ENCODE data around the gene DNAJB4.

The DNAJB4 gene

GRCh38 chr1:78048446-78048845 lies 43.7 kb downstream of the DNAJB4 start:
- WGBS, 2 experiments (ENCODE audit: insufficient coverage in 2 of 2) = 82% methylated on average over 2 of the region's 3 CpGs; no CpG with 5 or more reads in 1 of the 2 experiments
- Histone ChIP-seq H3K9me3 (ENCODE audit: control insufficient read depth, low read length) (no peaks in the 10 kb centered on the region), H3K36me3 (ENCODE audit: control insufficient read depth, insufficient read depth, low read length) (no peaks in the 10 kb centered on the region), H3K4me3 (ENCODE audit: extremely low read depth, insufficient read depth, low read length, poor library complexity, severe bottlenecking) (no peak overlapping the region), H3K27ac (ENCODE audit: low read depth, low read length, severe bottlenecking) (no peak overlapping the region), H3K4me1 (ENCODE audit: control insufficient read depth, insufficient read depth, low read length, poor library complexity, severe bottlenecking) (no peaks in the 10 kb centered on the region)

- 88 to 94% methylated on average over 3 to 4 of the region's 4 CpGs for WGBS, 2 experiments (ENCODE audit: insufficient coverage in 2 of 2)
- H3K27ac ChIP-seq (ENCODE audit: low read depth, low read length, severe bottlenecking) = no peak overlapping the region
- no peaks in the 10 kb centered on the region for H3K9me3 ChIP-seq (ENCODE audit: control insufficient read depth, low read length)
- H3K36me3 ChIP-seq (ENCODE audit: control insufficient read depth, insufficient read depth, low read length) = no peaks in the 10 kb centered on the region
- H3K4me3 ChIP-seq (ENCODE audit: extremely low read depth, insufficient read depth, low read length, poor library complexity, severe bottlenecking) = no peak overlapping the region
- no peaks in the 10 kb centered on the region for H3K4me1 ChIP-seq (ENCODE audit: control insufficient read depth, insufficient read depth, low read length, poor library complexity, severe bottlenecking)
Measured at GRCh38 chr1:78049396-78049795, 44.7 kb downstream of the DNAJB4 start.

DNA sequence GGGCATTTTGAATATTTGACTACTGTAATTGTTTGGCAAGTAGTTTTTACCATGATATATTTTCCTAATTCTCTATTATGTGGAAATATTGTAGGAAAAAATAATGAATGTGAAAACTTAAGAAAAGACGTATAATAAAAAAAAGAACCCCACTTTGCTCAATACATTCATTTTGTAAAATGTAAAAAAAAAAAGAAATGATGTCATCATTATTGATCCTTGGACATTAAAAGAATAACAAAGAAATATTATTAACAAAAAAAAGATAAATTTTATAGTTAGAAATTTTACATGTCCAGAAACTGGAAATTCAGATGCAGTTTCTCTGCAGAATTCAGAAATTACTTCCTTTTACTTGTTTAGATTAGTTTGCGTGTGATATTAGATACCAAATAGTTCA lies 46.3 kb downstream of the DNAJB4 start:
- no CpG with 5 or more reads among the region's 2 CpGs for WGBS, 2 experiments (ENCODE audit: insufficient coverage in 2 of 2)
- Histone ChIP-seq H3K4me1 (ENCODE audit: control insufficient read depth, insufficient read depth, low read length, poor library complexity, severe bottlenecking) (no peaks in the 10 kb centered on the region), H3K9me3 (ENCODE audit: control insufficient read depth, low read length) (no peaks in the 10 kb centered on the region)

DNA sequence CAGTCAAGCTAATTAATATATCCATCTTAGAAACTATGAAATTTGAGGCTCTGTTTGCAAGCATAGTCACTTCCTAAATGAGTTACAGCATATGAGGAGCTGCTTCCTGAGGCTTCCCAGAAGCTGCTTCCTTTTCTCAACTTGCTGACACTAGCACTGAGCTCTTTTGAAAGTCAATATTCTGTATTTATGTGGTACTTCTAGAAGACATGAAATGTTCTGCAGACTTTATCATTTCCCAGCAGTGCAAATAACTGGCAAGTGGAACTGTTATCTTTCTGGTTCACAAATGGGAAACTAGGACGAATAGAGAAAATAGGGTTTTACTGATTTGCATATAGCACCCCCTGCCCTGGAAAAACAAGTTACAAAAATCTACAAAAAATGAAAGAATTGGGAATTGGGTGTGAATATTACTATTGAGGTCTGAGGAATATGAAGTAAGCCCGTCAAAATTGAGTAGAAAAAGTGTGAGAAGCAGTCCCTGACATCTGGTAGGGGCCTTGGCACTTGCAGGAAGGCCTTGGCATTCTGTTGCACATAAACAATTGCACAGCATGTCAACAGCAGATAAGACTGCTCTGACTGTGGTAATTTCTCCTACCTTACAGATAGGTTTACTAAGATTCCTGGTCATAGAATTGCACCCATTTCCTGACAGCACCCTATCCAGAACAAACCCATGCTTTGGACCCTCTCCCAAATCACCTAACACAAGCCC lies 48.1 kb downstream of the DNAJB4 start:
- Histone ChIP-seq H3K4me1 (ENCODE audit: control insufficient read depth, insufficient read depth, low read length, poor library complexity, severe bottlenecking) (no peaks in the 10 kb centered on the region), H3K27ac (ENCODE audit: low read depth, low read length, severe bottlenecking) (no peak overlapping the region), H3K9me3 (ENCODE audit: control insufficient read depth, low read length) (no peaks in the 10 kb centered on the region), H3K36me3 (ENCODE audit: control insufficient read depth, insufficient read depth, low read length) (no peaks in the 10 kb centered on the region), H3K4me3 (ENCODE audit: extremely low read depth, insufficient read depth, low read length, poor library complexity, severe bottlenecking) (no peak overlapping the region)
- 87 to 100% methylated on average over 1 to 2 of the region's 2 CpGs for WGBS, 2 experiments (ENCODE audit: insufficient coverage in 2 of 2)

More for the DNA sequence above, 46.3 kb downstream of the DNAJB4 start:
- no peak overlapping the region for H3K4me3 ChIP-seq (ENCODE audit: extremely low read depth, insufficient read depth, low read length, poor library complexity, severe bottlenecking)
- no peak overlapping the region for H3K27ac ChIP-seq (ENCODE audit: low read depth, low read length, severe bottlenecking)
- no peaks in the 10 kb centered on the region for H3K36me3 ChIP-seq (ENCODE audit: control insufficient read depth, insufficient read depth, low read length)

- no peaks in the 10 kb centered on the region for H3K36me3 ChIP-seq (ENCODE audit: control insufficient read depth, insufficient read depth, low read length)
- no peaks in the 10 kb centered on the region for H3K4me1 ChIP-seq (ENCODE audit: control insufficient read depth, insufficient read depth, low read length, poor library complexity, severe bottlenecking)
- H3K9me3 ChIP-seq (ENCODE audit: control insufficient read depth, low read length) = no peaks in the 10 kb centered on the region
- H3K27ac ChIP-seq (ENCODE audit: low read depth, low read length, severe bottlenecking) = no peak overlapping the region
- H3K4me3 ChIP-seq (ENCODE audit: extremely low read depth, insufficient read depth, low read length, poor library complexity, severe bottlenecking) = no peak overlapping the region
- 94% methylated on average over 2 of the region's 2 CpGs; no CpG with 5 or more reads in 1 of the 2 experiments for WGBS, 2 experiments (ENCODE audit: insufficient coverage in 2 of 2)
Measured at GRCh38 chr1:78053498-78053897, 48.8 kb downstream of the DNAJB4 start.

DNA sequence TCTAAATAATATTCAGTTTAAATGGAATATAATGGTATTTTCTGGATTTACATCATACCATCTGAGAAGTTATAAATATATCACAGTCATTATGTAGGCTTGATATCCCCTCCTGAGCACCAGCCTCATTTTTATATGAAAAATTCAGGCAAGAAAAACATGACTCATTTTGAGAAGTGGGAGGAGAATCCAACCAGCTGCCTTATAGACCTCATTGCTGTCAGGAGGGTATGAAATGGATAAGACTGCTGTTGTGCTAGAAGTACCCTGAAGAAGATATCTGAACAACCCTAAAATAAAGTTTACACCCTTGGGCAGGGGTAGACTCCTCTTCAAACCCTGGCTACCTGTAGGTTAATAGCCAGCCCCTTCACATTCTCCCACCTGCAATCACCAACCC lies 49.8 kb downstream of the DNAJB4 start:
- H3K4me1 ChIP-seq (ENCODE audit: control insufficient read depth, insufficient read depth, low read length, poor library complexity, severe bottlenecking) = no peaks in the 10 kb centered on the region
- no peak overlapping the region for H3K4me3 ChIP-seq (ENCODE audit: extremely low read depth, insufficient read depth, low read length, poor library complexity, severe bottlenecking)
- H3K9me3 ChIP-seq (ENCODE audit: control insufficient read depth, low read length) = no peaks in the 10 kb centered on the region
- H3K36me3 ChIP-seq (ENCODE audit: control insufficient read depth, insufficient read depth, low read length) = no peaks in the 10 kb centered on the region
- no peak overlapping the region for H3K27ac ChIP-seq (ENCODE audit: low read depth, low read length, severe bottlenecking)

GRCh38 chr1:78054972-78055371 lies 50.2 kb downstream of the DNAJB4 start:
- 100% methylated on average over 1 of the region's 2 CpGs; no CpG with 5 or more reads in 1 of the 2 experiments for WGBS, 2 experiments (ENCODE audit: insufficient coverage in 2 of 2)
- H3K27ac ChIP-seq (ENCODE audit: low read depth, low read length, severe bottlenecking) = no peak overlapping the region
- no peaks in the 10 kb centered on the region for H3K36me3 ChIP-seq (ENCODE audit: control insufficient read depth, insufficient read depth, low read length)
- no peaks in the 10 kb centered on the region for H3K4me1 ChIP-seq (ENCODE audit: control insufficient read depth, insufficient read depth, low read length, poor library complexity, severe bottlenecking)
- H3K9me3 ChIP-seq (ENCODE audit: control insufficient read depth, low read length) = no peaks in the 10 kb centered on the region
- H3K4me3 ChIP-seq (ENCODE audit: extremely low read depth, insufficient read depth, low read length, poor library complexity, severe bottlenecking) = no peak overlapping the region

DNA sequence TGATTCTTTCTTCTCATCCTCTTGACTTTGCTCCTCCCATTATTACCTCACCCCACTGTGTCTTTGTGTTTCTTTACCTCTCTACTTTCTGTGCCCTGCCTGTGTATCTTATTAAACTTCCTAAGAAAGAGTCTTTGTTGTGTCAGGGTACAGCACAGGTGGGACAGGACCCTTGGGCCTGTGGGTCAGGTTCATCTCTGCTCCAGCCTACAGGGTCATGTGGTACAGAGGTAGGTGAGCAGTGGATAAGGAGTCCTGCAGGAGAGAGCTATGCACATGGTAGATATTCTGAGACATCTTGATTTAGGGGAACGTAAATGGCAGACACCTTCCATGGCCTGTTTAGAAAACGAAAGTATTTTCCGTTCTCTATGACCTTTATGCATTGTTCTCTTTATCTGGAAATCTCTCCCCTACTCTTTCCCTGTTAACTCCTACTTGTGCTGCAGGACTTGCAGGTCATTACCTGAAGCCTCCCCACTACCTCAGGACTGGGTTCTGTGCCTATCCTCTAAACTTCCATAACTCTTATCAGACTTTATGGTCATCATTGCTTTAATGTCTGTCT lies 50.9 kb downstream of the DNAJB4 start:
- H3K27ac ChIP-seq (ENCODE audit: low read depth, low read length, severe bottlenecking) = no peak overlapping the region
- H3K4me3 ChIP-seq (ENCODE audit: extremely low read depth, insufficient read depth, low read length, poor library complexity, severe bottlenecking) = no peak overlapping the region
- H3K9me3 ChIP-seq (ENCODE audit: control insufficient read depth, low read length) = no peaks in the 10 kb centered on the region
- no peaks in the 10 kb centered on the region for H3K36me3 ChIP-seq (ENCODE audit: control insufficient read depth, insufficient read depth, low read length)
- 88 to 97% methylated on average over 3 of the region's 3 CpGs for WGBS, 2 experiments (ENCODE audit: insufficient coverage in 2 of 2)
- H3K4me1 ChIP-seq (ENCODE audit: control insufficient read depth, insufficient read depth, low read length, poor library complexity, severe bottlenecking) = no peaks in the 10 kb centered on the region

DNA sequence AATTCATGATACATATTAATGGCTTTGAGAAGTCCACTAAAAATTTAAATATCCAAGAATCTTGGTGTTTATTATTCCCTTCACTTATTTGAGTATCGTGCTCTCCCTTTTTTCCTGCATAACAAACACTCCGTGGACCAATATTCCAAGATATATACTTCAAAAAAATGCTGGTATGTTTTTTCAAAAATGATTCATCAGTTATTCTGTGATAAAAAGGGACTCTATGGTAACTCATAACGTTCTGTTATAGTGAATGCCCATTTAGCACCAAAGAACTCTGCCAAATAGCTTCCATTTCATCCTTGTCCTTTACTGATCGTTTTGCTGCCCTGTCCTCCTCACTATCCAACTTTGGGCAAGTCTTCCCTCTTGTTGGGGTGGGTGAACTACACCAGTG lies 53.9 kb downstream of the DNAJB4 start:
- no peak overlapping the region for H3K27ac ChIP-seq (ENCODE audit: low read depth, low read length, severe bottlenecking)
- H3K9me3 ChIP-seq (ENCODE audit: control insufficient read depth, low read length) = no peaks in the 10 kb centered on the region
- H3K4me1 ChIP-seq (ENCODE audit: control insufficient read depth, insufficient read depth, low read length, poor library complexity, severe bottlenecking) = no peaks in the 10 kb centered on the region
- H3K4me3 ChIP-seq (ENCODE audit: extremely low read depth, insufficient read depth, low read length, poor library complexity, severe bottlenecking) = no peak overlapping the region
- WGBS, 2 experiments (ENCODE audit: insufficient coverage in 2 of 2) = 79 to 100% methylated on average over 1 to 2 of the region's 4 CpGs
- no peaks in the 10 kb centered on the region for H3K36me3 ChIP-seq (ENCODE audit: control insufficient read depth, insufficient read depth, low read length)

DNA sequence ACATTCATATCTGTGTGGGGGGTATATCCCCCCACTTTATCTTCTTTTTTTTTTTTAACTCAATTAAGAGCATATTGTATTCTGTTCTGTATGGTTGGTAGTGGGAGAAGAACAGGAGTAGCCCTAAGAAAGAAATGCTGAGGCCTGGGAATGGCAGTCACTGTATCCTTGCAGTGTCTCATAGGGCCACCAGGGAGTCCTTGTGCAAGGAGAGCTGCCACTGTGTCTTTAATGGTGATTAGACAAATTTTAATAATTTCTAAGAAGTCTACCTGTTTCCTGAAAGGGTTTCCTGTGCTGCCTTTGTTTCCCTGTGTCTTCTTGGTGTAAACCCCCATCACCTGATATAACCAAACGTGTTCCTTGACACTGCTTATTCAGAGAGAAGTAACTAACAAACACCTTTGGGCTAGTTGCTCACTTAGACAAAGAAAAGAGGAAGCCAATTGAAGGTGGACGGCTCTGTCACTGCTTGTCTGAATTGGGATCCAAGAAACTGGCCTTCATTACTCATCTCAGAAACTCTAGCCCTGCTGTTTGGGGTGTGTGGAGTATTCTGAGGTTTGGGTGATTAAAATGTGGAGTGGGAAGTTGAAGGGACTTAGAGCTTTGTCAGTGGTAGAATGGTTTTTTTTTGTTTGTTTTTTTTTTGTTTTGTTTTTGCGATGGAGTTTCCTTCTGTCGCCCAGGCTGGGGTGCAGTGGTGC lies 56.3 kb downstream of the DNAJB4 start:
- WGBS, 2 experiments (ENCODE audit: insufficient coverage in 2 of 2) = 92 to 100% methylated on average over 1 to 2 of the region's 4 CpGs
- Histone ChIP-seq H3K4me1 (ENCODE audit: control insufficient read depth, insufficient read depth, low read length, poor library complexity, severe bottlenecking) (no peaks in the 10 kb centered on the region), H3K9me3 (ENCODE audit: control insufficient read depth, low read length) (no peaks in the 10 kb centered on the region), H3K27ac (ENCODE audit: low read depth, low read length, severe bottlenecking) (no peak overlapping the region), H3K36me3 (ENCODE audit: control insufficient read depth, insufficient read depth, low read length) (no peaks in the 10 kb centered on the region), H3K4me3 (ENCODE audit: extremely low read depth, insufficient read depth, low read length, poor library complexity, severe bottlenecking) (no peak overlapping the region)

Measured in mesodermal cell (in vitro differentiated cells).